ENCODE data around the gene ZMYM4.

GRCh38 chr1:35255276-35255675, 13.2 kb upstream of the ZMYM4 start:
- TF ChIP-seq CTCF (IDR thresholded peaks at IDR 0.05): no peak
- no peak for TF ChIP-seq POLR2A (IDR thresholded peaks at IDR 0.05)

All from adrenal gland (tissue), 5 donors.